Endothelial cell (in vitro differentiated cells): Measurements from ENCODE around the gene ZNF460. TPM values are rescaled to one million over a fixed set of nuclear protein-coding genes. Genes with fewer than 3 reads are reported as not detected.

Experiments used
- DNase-seq: peaks from one replicate; pipeline ENCODE4 v3.0.0; 2021; ENCODE audit warnings: low spot score
- H3K27ac Mint-ChIP-seq: one replicate; pipeline ENCODE4 v1.8.0; 2021; ENCODE audit warnings: mixed read lengths, inconsistent platforms; ENCODE audit not compliant: unreplicated experiment
- H3K27me3 Mint-ChIP-seq: one replicate; pipeline ENCODE4 v1.8.0; 2021; ENCODE audit warnings: mild to moderate bottlenecking, moderate library complexity, mixed read lengths, inconsistent platforms; ENCODE audit not compliant: unreplicated experiment
- H3K36me3 Mint-ChIP-seq: one replicate; pipeline ENCODE4 v1.8.0; 2021; ENCODE audit warnings: mild to moderate bottlenecking, low read depth, mixed read lengths, inconsistent platforms; ENCODE audit not compliant: unreplicated experiment
- H3K4me1 Mint-ChIP-seq: one replicate; pipeline ENCODE4 v1.8.0; 2021; ENCODE audit warnings: mild to moderate bottlenecking, mixed read lengths, inconsistent platforms; ENCODE audit not compliant: unreplicated experiment
- H3K4me3 Mint-ChIP-seq: one replicate; pipeline ENCODE4 v1.8.0; 2021; ENCODE audit warnings: mild to moderate bottlenecking, mixed read lengths, inconsistent platforms; ENCODE audit not compliant: unreplicated experiment
- H3K9me3 Mint-ChIP-seq: one replicate; pipeline ENCODE4 v1.8.0; 2021; ENCODE audit warnings: mixed read lengths, inconsistent platforms; ENCODE audit not compliant: unreplicated experiment
- CTCF ChIP-seq: fragments of 200-600 bp; sonication (generic); IDR thresholded peaks from one replicate; pipeline ENCODE4 v1.5.0; 2021; ENCODE audit warnings: antibody characterized with exemption; ENCODE audit not compliant: unreplicated experiment
- total RNA-seq: library from RNA; stranded (reverse); fragmentation: NEBNext Ultra II Directional; extraction: Animal tissue kit (Norgen Biotek cat#: 25700); gene quantifications from one replicate; pipeline ENCODE4 v1.2.1, GENCODE V29; 2021; ENCODE audit not compliant: unreplicated experiment

ZNF460 gene
- total RNA-seq, 1 donor from 2014 or later, result 51.2 TPM

DNA sequence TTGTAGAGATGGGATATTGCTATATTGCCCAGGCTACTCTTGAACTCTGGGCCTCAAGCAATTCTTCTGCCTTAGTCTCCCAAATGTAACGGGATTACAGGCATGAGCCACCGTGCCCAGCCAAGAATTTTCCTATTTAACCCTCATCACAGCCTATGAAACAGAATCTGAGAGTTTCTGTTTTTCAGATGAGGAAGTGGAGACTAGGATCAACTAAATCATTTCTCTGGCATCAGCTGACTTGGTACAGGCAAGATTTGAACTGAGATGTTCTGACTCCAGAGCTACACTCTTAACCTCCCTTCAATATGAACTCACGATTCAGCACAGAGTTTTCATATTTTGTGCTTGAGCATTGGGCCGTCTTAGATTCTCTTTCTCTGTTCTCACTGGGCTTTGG is 8.1 kb downstream of the ZNF460 start:
- Mint-ChIP-seq H3K27me3 (peaks cover 3% of the 10 kb centered on the region), H3K9me3 (no peaks in the 10 kb centered on the region), H3K36me3 (peaks cover 61% of the 10 kb centered on the region), H3K4me3 (peak overlapping the region; percentile 9), H3K27ac (no peak overlapping the region), H3K4me1 (no peaks in the 10 kb centered on the region)
- TF ChIP-seq CTCF, result no peak
- DNase-seq, result no peak

DNA sequence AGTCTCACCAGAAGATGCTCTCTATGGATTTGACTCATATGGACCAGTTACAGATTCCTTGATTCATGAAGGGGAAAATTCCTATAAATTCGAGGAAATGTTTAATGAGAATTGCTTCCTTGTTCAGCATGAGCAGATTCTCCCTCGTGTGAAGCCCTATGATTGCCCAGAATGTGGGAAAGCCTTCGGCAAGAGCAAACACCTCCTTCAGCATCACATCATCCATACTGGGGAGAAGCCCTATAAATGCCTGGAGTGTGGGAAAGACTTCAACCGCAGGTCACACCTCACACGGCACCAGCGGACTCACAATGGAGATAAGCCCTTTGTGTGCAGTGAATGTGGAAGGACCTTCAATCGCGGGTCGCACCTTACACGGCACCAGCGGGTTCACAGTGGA is 10.7 kb downstream of the ZNF460 start:
- Mint-ChIP-seq H3K4me1 (no peaks in the 10 kb centered on the region), H3K27ac (no peak overlapping the region), H3K36me3 (peaks cover 72% of the 10 kb centered on the region), H3K9me3 (no peaks in the 10 kb centered on the region), H3K27me3 (peaks cover 2% of the 10 kb centered on the region), H3K4me3 (peak overlapping the region; percentile 63)
- no peak for TF ChIP-seq CTCF
- DNase-seq, result no peak

DNA sequence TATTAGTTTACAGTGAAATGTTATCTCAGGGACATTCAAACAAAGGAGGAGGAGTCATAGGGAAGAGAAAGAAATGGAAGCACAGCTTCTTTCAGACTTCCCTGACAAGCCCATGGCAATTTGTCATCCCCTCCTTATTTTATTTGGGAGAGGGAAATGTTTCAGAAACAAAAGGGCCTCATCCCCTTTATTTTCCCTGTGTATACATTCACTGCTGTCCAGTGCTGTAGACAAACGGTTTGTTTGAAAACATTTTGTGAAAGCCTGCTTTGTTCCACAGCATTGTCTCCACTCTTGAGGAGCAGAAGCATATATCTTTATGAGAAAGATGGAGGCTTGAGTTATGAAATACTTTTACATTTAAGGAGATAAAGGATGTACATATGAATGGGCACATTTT is 12.3 kb downstream of the ZNF460 start:
- peaks cover 60% of the 10 kb centered on the region for H3K36me3 Mint-ChIP-seq
- peaks cover 2% of the 10 kb centered on the region for H3K27me3 Mint-ChIP-seq
- no peak overlapping the region for H3K27ac Mint-ChIP-seq
- no peak for DNase-seq
- H3K4me3 Mint-ChIP-seq, result peak overlapping the region; percentile 62
- TF ChIP-seq CTCF, result no peak
- no peaks in the 10 kb centered on the region for H3K9me3 Mint-ChIP-seq
- H3K4me1 Mint-ChIP-seq, result no peaks in the 10 kb centered on the region

- DNase-seq, result no peak
- no peaks in the 10 kb centered on the region for H3K4me1 Mint-ChIP-seq
- no peaks in the 10 kb centered on the region for H3K9me3 Mint-ChIP-seq
- no peak overlapping the region for H3K4me3 Mint-ChIP-seq
- no peak overlapping the region for H3K27ac Mint-ChIP-seq
- peaks cover 61% of the 10 kb centered on the region for H3K36me3 Mint-ChIP-seq
- peaks cover 5% of the 10 kb centered on the region for H3K27me3 Mint-ChIP-seq
- no peak for TF ChIP-seq CTCF
These were observed 13.4 kb downstream of the ZNF460 start for GRCh38 chr19:57293719-57294118.

- H3K4me3 Mint-ChIP-seq, result no peak overlapping the region
- no peaks in the 10 kb centered on the region for H3K9me3 Mint-ChIP-seq
- H3K27ac Mint-ChIP-seq, result no peak overlapping the region
- peaks cover 5% of the 10 kb centered on the region for H3K27me3 Mint-ChIP-seq
- DNase-seq, result no peak
- peaks cover 11% of the 10 kb centered on the region for H3K36me3 Mint-ChIP-seq
- H3K4me1 Mint-ChIP-seq, result no peaks in the 10 kb centered on the region
- no peak for TF ChIP-seq CTCF
These were observed 21.8 kb downstream of the ZNF460 start for GRCh38 chr19:57302020-57302465.
